Measurements from ENCODE around the gene RBM39. TPM values are rescaled to one million over a fixed set of nuclear protein-coding genes. Genes with fewer than 3 reads are reported as not detected.
A peak's percentile ranks its signal among the peaks of the same experiment; 100 is the strongest.

RBM39 gene
- total RNA-seq, 1 experiment from 2014 or later, result 347 TPM

GRCh38 chr20:35774391-35774790 lies 32.3 kb upstream of the RBM39 start:
- H3K36me3 Mint-ChIP-seq (ENCODE audit: insufficient read depth in 1 of 3, low read depth in 3 of 3), result peaks cover 6 to 31% (median 17%) of the 10 kb centered on the region in 3 experiments
- Histone ChIP-seq H3K27me3 (ENCODE audit: insufficient read depth, low read length) (peaks cover 2% of the 10 kb centered on the region; the same call in 1 of the 2 replicates), H3K79me1 (ENCODE audit: insufficient read depth, low read depth, low read length, poor library complexity, severe bottlenecking) (peaks cover 2% of the 10 kb centered on the region), H3K56ac (ENCODE audit: insufficient read length, low read depth, low read length) (no peak overlapping the region), H2AK5ac (ENCODE audit: insufficient read length, low read length) (no peak overlapping the region), H3K27ac (ENCODE audit: insufficient read length, low read depth, low read length) (no peak overlapping the region), H2BK120ac (ENCODE audit: low read depth, low read length, poor library complexity, severe bottlenecking) (no peak overlapping the region), H2BK5ac (ENCODE audit: insufficient read length, low read length) (no peak overlapping the region), H3K79me2 (ENCODE audit: insufficient read depth, low read length) (peaks cover 22% of the 10 kb centered on the region; the same call in 1 of the 2 replicates), H3K9ac (ENCODE audit: extremely low read depth, insufficient read length, low read length) (peak overlapping the region; percentile 36), H3K9me3 (ENCODE audit: control insufficient read depth, low read depth, low read length) (no peaks in the 10 kb centered on the region), H3K14ac (ENCODE audit: insufficient read depth, low read length) (no peak overlapping the region), H3K4me2 (ENCODE audit: insufficient read depth, insufficient read length, low read length) (no peak overlapping the region), H4K91ac (ENCODE audit: insufficient read length, low read depth, low read length) (no peak overlapping the region), H3K4me1 (ENCODE audit: insufficient read depth, low read length) (peaks cover 7% of the 10 kb centered on the region; the same call in 1 of the 2 replicates), H3K18ac (ENCODE audit: insufficient read length, low read depth, low read length) (no peak overlapping the region), H2BK20ac (ENCODE audit: low read depth, low read length, poor library complexity, severe bottlenecking) (no peak overlapping the region), H3K4ac (ENCODE audit: low read depth, low read length) (no peak overlapping the region), H2BK15ac (ENCODE audit: low read depth, low read length) (no peak overlapping the region), H2AFZ (ENCODE audit: low read length) (no peak overlapping the region), H3K23me2 (ENCODE audit: insufficient read length, low read depth, low read length, poor library complexity, severe bottlenecking) (peaks cover 6% of the 10 kb centered on the region), H4K20me1 (ENCODE audit: control insufficient read depth, insufficient read depth, insufficient read length) (no peaks in the 10 kb centered on the region), H4K5ac (ENCODE audit: insufficient read length, low read depth, low read length) (no peak overlapping the region), H3K23ac (ENCODE audit: insufficient read length, low read depth, low read length) (no peak overlapping the region), H2BK12ac (ENCODE audit: insufficient read length, low read depth, low read length) (no peak overlapping the region), H4K8ac (replicated peaks; ENCODE audit: insufficient read length, low read depth, low read length) (no peak overlapping the region), H3T11ph (ENCODE audit: low read length) (no peak overlapping the region)
- DNase-seq, result no peak
- H3K27me3 Mint-ChIP-seq (ENCODE audit: low read depth), result peaks cover 19% of the 10 kb centered on the region
- H3K4me1 Mint-ChIP-seq, result peaks cover 30 to 32% of the 10 kb centered on the region in 2 experiments
- H3K4me3 Mint-ChIP-seq, result peak overlapping the region; percentile 85 to 94
- whole genome bisulfite sequencing (ENCODE audit: extremely low coverage, insufficient read length, low lambda C conversion rate), result no CpG with 5 or more reads among the region's 1 CpG
- TF ChIP-seq CTCF (conservative IDR thresholded peaks at IDR 0.05), result no peak
- H3K27ac Mint-ChIP-seq, result peak overlapping the region in 2 of 3 experiments; percentile 41 to 44; a peak in 4 of 7 replicates
- H3K9me3 Mint-ChIP-seq, result peaks cover 7 to 9% of the 10 kb centered on the region in 2 experiments; a peak in 1 of 5 replicates

Measured in H9 (cell line).